Cardiac muscle cell (in vitro differentiated cells and primary cell): Measurements from ENCODE around the gene GLCE. TPM values are rescaled to one million over a fixed set of nuclear protein-coding genes. Genes with fewer than 3 reads are reported as not detected.

ENCODE experiments used
- DNase-seq, 2 donors: peaks; one replicate each; pipeline versions ENCODE4 v3.0.0 to v3.0.0-alpha.2; 2010 to 2017; ENCODE audit warnings: low read depth in 1 of 2, low spot score in 1 of 2
- H3K27ac ChIP-seq: fragments of 200-600 bp; sonication (generic); 2 replicates; pipeline ENCODE4 v1.5.1; 2016
- H3K27me3 ChIP-seq: fragments of 200-600 bp; sonication (generic); 2 replicates; pipeline ENCODE4 v1.6.0; 2016; ENCODE audit warnings: control low read depth
- H3K36me3 ChIP-seq: fragments of 200-600 bp; sonication (generic); 2 replicates; pipeline ENCODE4 v1.5.1; 2016; ENCODE audit warnings: control low read depth
- H3K4me1 ChIP-seq: fragments of 200-600 bp; sonication (generic); 2 replicates; pipeline ENCODE4 v1.8.1; 2017; ENCODE audit warnings: low read depth, mild to moderate bottlenecking, mixed run types
- H3K4me3 ChIP-seq: fragments of 200-600 bp; sonication (generic); 2 replicates; pipeline ENCODE4 v1.5.1; 2016; ENCODE audit warnings: mild to moderate bottlenecking
- H3K9me3 ChIP-seq: fragments of 200-600 bp; sonication (generic); 2 replicates; pipeline ENCODE4 v1.5.1; 2017; ENCODE audit warnings: low read depth, mild to moderate bottlenecking, control low read depth
- polyA plus RNA-seq: library from polyadenylated mRNA; unstranded; fragments of >200 nt; fragmentation: Nextera tagmentation; extraction: Ambion mirVana; gene quantifications from 2 replicates; pipeline ENCODE4 v1.2.1, GENCODE V29; 2016
- total RNA-seq: library from RNA; depleted of rRNA; stranded (reverse); fragments of >200 nt; gene quantifications from 2 replicates; pipeline ENCODE4 v1.2.3, GENCODE V29; 2016
- TF ChIP-seq, protein P1 (sequence below): IDR thresholded peaks from 2 replicates; pipeline ENCODE4 v1.5.1; 2012; ENCODE audit warnings: low read depth, mild to moderate bottlenecking, low read length

Gene GLCE
- total and polyA plus RNA-seq, 2 experiments from 2014 or later = 6.1 to 9.3 TPM

DNA sequence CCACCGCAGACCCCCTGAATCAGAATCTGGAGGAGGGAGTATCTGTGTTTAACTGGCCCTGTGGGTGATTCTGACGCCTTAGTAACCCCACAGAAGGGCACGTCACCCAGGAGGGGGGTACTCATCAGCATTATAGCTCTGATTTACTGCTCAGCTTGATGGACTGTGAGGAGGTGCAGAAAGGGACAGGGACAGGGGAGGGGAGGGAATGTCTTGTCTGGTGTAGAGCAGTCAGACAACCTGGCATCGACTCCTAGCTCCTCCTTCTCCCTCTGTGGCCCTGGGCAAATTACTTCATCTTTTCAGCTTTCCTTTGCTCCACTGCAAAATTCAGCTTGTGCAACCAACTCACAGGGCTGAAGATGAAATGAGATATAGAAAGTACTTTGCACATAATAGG, 42.3 kb upstream of the GLCE start:
- TF ChIP-seq, protein P1, sequence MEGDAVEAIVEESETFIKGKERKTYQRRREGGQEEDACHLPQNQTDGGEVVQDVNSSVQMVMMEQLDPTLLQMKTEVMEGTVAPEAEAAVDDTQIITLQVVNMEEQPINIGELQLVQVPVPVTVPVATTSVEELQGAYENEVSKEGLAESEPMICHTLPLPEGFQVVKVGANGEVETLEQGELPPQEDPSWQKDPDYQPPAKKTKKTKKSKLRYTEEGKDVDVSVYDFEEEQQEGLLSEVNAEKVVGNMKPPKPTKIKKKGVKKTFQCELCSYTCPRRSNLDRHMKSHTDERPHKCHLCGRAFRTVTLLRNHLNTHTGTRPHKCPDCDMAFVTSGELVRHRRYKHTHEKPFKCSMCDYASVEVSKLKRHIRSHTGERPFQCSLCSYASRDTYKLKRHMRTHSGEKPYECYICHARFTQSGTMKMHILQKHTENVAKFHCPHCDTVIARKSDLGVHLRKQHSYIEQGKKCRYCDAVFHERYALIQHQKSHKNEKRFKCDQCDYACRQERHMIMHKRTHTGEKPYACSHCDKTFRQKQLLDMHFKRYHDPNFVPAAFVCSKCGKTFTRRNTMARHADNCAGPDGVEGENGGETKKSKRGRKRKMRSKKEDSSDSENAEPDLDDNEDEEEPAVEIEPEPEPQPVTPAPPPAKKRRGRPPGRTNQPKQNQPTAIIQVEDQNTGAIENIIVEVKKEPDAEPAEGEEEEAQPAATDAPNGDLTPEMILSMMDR = no peak
- DNase-seq = peak in 1 of 2 donors; percentile 40
- Histone ChIP-seq H3K27me3 (peaks cover 4% of the 10 kb centered on the region), H3K9me3 (no peaks in the 10 kb centered on the region), H3K4me1 (peaks cover 5% of the 10 kb centered on the region), H3K27ac (no peak overlapping the region), H3K4me3 (no peak overlapping the region), H3K36me3 (no peaks in the 10 kb centered on the region)

DNA sequence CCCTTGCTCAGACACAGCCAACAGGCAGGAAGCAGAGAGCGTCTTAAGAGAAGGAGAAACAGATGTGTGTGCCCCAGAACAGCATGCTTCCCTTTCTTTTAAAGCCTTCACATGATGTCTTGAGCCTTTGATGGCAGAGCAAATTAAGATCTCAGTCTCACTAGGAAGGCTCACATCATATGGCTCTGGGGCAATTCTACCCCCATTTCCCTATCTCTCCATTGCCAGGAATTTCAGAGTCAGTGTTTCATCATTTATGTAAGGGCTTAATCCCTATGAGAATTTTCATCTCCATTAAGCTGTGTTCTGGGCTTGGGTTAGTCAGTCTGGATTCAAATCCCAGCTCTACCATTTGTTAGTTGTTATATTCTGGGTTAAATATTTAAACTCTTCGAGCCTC, 41.4 kb upstream of the GLCE start:
- peak in 1 of 2 donors; percentile 12 for DNase-seq
- Histone ChIP-seq H3K4me1 (peaks cover 5% of the 10 kb centered on the region), H3K27me3 (peaks cover 4% of the 10 kb centered on the region), H3K36me3 (no peaks in the 10 kb centered on the region), H3K4me3 (no peak overlapping the region), H3K9me3 (no peaks in the 10 kb centered on the region), H3K27ac (no peak overlapping the region)
- TF ChIP-seq, protein P1 = no peak

DNA sequence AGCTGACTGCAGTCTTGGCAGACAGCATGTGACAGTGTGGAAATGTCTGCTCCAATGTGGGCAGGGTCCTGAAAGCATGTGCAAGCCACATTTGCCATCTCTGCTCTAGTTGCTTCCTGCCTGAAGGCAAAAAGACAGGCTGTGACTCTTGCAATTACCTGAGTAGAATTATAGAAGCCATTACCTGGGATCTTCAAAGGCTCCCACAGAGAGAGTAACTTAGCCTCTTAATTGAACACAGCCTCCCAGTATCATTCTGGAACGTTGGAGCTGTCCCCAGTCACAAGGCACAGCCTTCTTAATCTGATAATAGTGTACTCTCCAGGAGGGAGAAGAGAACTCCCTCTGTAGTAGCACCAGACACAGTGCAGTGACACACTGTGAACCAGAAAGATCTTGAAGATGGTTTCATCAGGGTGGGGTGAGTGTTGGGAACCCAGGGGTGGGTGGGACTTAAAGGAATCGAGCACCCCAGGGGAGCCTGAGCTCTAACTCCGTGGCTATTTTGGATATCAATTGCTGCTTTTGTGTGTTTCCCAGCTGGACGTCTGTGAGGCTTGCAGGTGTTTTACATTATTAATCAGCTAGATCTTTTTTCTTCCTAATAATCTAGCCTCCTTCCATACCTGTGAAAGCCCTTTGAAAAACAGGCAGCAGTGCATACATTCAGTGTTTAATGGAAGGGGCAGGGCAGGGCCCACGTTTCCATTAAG, 40.6 kb upstream of the GLCE start:
- peaks cover 6% of the 10 kb centered on the region for H3K4me1 ChIP-seq
- no peak for DNase-seq
- no peak overlapping the region for H3K27ac ChIP-seq
- no peaks in the 10 kb centered on the region for H3K36me3 ChIP-seq
- no peaks in the 10 kb centered on the region for H3K9me3 ChIP-seq
- peaks cover 4% of the 10 kb centered on the region for H3K27me3 ChIP-seq
- TF ChIP-seq, protein P1 = no peak
- no peak overlapping the region for H3K4me3 ChIP-seq

DNA sequence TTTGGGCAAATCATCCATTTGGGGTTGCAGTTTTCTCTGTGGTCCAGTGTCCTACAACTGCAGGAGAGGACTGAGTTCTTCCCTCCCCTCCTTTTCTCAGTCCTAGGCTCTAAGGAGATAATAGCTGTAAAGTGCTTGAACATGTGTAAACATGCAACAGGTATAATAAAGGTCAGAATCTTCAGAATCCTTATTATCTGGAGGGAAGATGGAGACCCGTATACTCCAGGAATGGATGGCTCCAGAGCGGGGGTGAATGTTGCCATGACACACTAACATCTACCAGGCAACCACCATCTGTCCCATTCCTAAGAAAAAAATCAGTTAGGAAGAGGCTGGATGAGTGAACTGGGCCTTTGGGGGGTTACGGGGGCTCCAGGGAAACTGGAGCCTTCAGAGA, 39.7 kb upstream of the GLCE start:
- Histone ChIP-seq H3K27me3 (peaks cover 4% of the 10 kb centered on the region), H3K4me1 (peaks cover 8% of the 10 kb centered on the region), H3K9me3 (no peaks in the 10 kb centered on the region), H3K4me3 (no peak overlapping the region), H3K27ac (no peak overlapping the region), H3K36me3 (no peaks in the 10 kb centered on the region)
- TF ChIP-seq, protein P1 = no peak
- DNase-seq = no peak

DNA sequence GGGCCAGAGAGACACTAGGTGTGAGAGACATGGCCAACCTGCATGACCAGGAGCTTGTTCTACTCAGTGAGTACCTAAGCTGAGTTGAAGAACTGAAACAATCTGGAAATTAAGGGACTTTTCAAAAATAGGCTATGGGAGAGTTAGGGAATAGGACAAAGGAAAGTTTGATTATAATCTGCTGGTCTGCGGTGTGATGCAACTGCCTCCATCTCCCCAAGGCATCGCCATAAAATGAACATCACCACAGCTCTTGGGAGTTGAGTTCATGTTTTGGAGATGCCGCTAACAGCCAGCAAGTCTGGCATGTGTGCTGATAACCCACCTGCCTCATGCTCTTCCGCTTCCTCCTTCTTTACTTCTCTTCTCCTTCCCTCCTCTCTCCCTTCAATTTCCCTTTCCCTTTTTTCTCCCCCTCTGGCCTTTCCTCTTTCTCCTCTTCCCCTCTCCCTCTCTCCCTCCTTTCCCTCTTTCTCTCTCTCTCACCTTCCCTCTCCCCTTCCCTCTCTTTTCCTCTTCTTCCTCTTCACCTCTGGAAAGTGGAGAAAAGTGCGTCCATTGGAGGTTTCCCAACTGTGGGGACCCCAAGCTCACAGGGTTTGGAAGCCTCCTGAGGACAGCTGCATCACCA, 39.1 kb upstream of the GLCE start:
- no peak for DNase-seq
- H3K9me3 ChIP-seq = no peaks in the 10 kb centered on the region
- no peaks in the 10 kb centered on the region for H3K36me3 ChIP-seq
- peaks cover 8% of the 10 kb centered on the region for H3K4me1 ChIP-seq
- peaks cover 4% of the 10 kb centered on the region for H3K27me3 ChIP-seq
- H3K27ac ChIP-seq = no peak overlapping the region
- TF ChIP-seq, protein P1 = no peak
- no peak overlapping the region for H3K4me3 ChIP-seq
